Measurements from ENCODE around the gene PPOX.

- TF ChIP-seq MEF2A (IDR thresholded peaks at IDR 0.05; ENCODE audit: borderline replicate concordance, low read depth) (no peak), EP300 (IDR thresholded peaks at IDR 0.05; ENCODE audit: borderline replicate concordance in 1 of 2, low read depth in 1 of 2, low read length in 1 of 2) (no peak), GABPA (IDR thresholded peaks at IDR 0.05; ENCODE audit: low read depth) (no peak), RFX5 (IDR thresholded peaks at IDR 0.05; ENCODE audit: low read length) (no peak), ELF1 (IDR thresholded peaks at IDR 0.05) (no peak), NRF1 (IDR thresholded peaks at IDR 0.05; ENCODE audit: low read depth, low read length) (no peak), CHD2 (IDR thresholded peaks at IDR 0.05; ENCODE audit: low read length, partially characterized antibody) (no peak), FOXM1 (IDR thresholded peaks at IDR 0.05; ENCODE audit: low read depth) (no peak), EZH2phosphoT487 (IDR thresholded peaks at IDR 0.05; ENCODE audit: borderline replicate concordance, low read depth) (no peak)
- TF ChIP-seq, protein P1, sequence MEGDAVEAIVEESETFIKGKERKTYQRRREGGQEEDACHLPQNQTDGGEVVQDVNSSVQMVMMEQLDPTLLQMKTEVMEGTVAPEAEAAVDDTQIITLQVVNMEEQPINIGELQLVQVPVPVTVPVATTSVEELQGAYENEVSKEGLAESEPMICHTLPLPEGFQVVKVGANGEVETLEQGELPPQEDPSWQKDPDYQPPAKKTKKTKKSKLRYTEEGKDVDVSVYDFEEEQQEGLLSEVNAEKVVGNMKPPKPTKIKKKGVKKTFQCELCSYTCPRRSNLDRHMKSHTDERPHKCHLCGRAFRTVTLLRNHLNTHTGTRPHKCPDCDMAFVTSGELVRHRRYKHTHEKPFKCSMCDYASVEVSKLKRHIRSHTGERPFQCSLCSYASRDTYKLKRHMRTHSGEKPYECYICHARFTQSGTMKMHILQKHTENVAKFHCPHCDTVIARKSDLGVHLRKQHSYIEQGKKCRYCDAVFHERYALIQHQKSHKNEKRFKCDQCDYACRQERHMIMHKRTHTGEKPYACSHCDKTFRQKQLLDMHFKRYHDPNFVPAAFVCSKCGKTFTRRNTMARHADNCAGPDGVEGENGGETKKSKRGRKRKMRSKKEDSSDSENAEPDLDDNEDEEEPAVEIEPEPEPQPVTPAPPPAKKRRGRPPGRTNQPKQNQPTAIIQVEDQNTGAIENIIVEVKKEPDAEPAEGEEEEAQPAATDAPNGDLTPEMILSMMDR (IDR thresholded peaks at IDR 0.05) = no peak
- TF ChIP-seq, protein P2, sequence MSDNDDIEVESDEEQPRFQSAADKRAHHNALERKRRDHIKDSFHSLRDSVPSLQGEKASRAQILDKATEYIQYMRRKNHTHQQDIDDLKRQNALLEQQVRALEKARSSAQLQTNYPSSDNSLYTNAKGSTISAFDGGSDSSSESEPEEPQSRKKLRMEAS (IDR thresholded peaks at IDR 0.05; ENCODE audit: low read depth) = no peak
Measured at GRCh38 chr1:161140755-161141400, 25.3 kb upstream of the PPOX start.
